Adrenal gland (tissue), 12 donors: ENCODE measurements around the gene PPP2R5E. TPM values are rescaled to one million over a fixed set of nuclear protein-coding genes. Genes with fewer than 3 reads are reported as not detected.

ENCODE experiments used
- DNase-seq, 7 donors: peaks; one replicate each; pipeline ENCODE4 v3.0.0-alpha.2; 2019 to 2020
- H3K27ac ChIP-seq, 5 donors: fragments of 200-600 bp; sonication (generic) in 4 of 5; 1 replicate in 3 of 5; 2 replicates in 2 of 5; pipeline versions ENCODE4 v1.5.1 to v1.8.0; 2016 to 2020; ENCODE audit warnings: mild to moderate bottlenecking in 1 of 5
- H3K27me3 ChIP-seq: fragments of 200-600 bp; 2 replicates; pipeline ENCODE4 v1.8.0; 2021
- H3K36me3 ChIP-seq, 2 donors: fragments of 200-600 bp; replicated peaks in 1 of 2; 1 replicate in 1 of 2; 2 replicates in 1 of 2; pipeline versions ENCODE4 v1.5.1 to v1.8.0; 2018 to 2022
- H3K4me1 ChIP-seq, 2 donors: fragments of 200-600 bp; replicated peaks in 1 of 2; 1 replicate in 1 of 2; 2 replicates in 1 of 2; pipeline versions ENCODE4 v1.5.1 to v1.8.0; 2018 to 2021
- H3K4me3 ChIP-seq, 4 donors: fragments of 200-600 bp; sonication (generic) in 3 of 4; one replicate each; pipeline ENCODE4 v1.5.1; 2016 to 2018
- H3K9me3 ChIP-seq, 3 donors: fragments of 200-600 bp; sonication (generic) in 1 of 3; replicated peaks in 1 of 3; 1 replicate in 2 of 3; 2 replicates in 1 of 3; pipeline versions ENCODE4 v1.5.1 to v1.8.0; 2016 to 2021
- POLR2A ChIP-seq, 2 donors: fragments of 450-650 bp; IDR thresholded peaks; one replicate each; pipeline ENCODE4 v1.6.1; 2017; ENCODE audit warnings: antibody characterized with exemption in 2 of 2, mild to moderate bottlenecking in 2 of 2, moderate library complexity in 1 of 2
- WGBS, 4 donors: extraction: QIAGEN DNeasy Blood & Tissue Kit in 2 of 4; methylation state at CpG; one replicate each; pipeline versions ENCODE4 v1.1.5 to v1.1.7; 2013 to 2017; 5-methylcytosine and 5-hydroxymethylcytosine counted together
- intact Hi-C, 2 donors: fragments of 100-400 bp; cut with DNase I; formaldehyde crosslinking; loops; one replicate each; pipeline versions ENCODE4 v1.14.1 to v1.15.0; 2022 to 2023
- polyA plus RNA-seq, 3 donors: library from polyadenylated mRNA; stranded (reverse); fragments of 200-250 nt in 2 of 3; fragments of 350-450 nt in 1 of 3; fragmentation: Illumina TruSeq in 1 of 3; extraction: RNeasy Lipid Tissue Mini Kit (QIAGEN cat#74804) in 1 of 3; gene quantifications; one replicate each; pipeline ENCODE4 v1.2.3, GENCODE V29; 2013 to 2014
- total RNA-seq, 9 donors: library from RNA; depleted of rRNA in 4 of 9; stranded (reverse); fragments of >200 nt in 4 of 9; fragments of 120-200 nt in 1 of 9; fragmentation: NEBNext Ultra II Directional in 1 of 9; extraction: Animal tissue kit (Norgen Biotek cat#: 25700) in 1 of 9; gene quantifications; one replicate each; pipeline versions ENCODE4 v1.1.0 to v1.2.4, GENCODE V29; 2013 to 2023
- TF ChIP-seq, protein P1 (sequence below), 6 experiments: fragments of 450-650 bp in 4 of 6; fragments of 200-600 bp in 2 of 6; sonication (generic) in 1 of 6; IDR thresholded peaks; 1 replicate in 5 of 6; 2 replicates in 1 of 6; pipeline versions ENCODE4 v1.5.1 to v1.8.0; 2016 to 2021; ENCODE audit warnings: antibody characterized with exemption in 6 of 6, mild to moderate bottlenecking in 2 of 6, moderate library complexity in 1 of 6
- donor health status: healthy with polysubstance abuse.
- donor health status: Bipolar disorder and iron deficiency.
- donor health status: DM: yes; HTN: yes; CAD: no.
- donor health status: DM: no; HTN: no; CAD: no.
- donor health status: DM: no; HTN: no; CAD: no.
- donor health status: DM: yes; HTN: yes; CAD: no.

Gene PPP2R5E
- total and polyA plus RNA-seq, 12 donors, result 5.7 to 46.5 (median 23.9) TPM

DNA sequence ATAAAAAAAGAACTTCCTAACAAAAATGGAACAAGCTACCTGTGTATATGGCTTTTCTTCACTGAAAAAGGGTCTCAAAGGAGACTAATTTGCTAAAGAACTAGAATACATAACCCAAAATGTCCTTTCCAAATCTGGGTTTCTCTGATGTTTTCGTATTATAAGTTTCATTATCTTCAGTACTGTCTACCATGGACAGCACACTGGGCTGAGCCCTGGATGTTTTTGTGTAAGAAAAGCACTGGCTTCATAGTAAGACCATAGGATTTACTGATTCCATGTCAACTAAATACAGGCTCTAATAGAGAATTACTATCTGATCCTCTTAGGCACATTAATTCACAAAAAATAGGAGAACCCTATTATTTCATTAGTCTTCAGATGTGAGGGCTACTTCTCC lies 130.2 kb downstream of the PPP2R5E start:
- WGBS, 4 donors, result 89 to 95% (median 91%) methylated on average over 1 of the region's 1 CpG
- intact Hi-C loops, result no loop called here
- no peak for DNase-seq
- Histone ChIP-seq H3K4me1 (no peaks in the 10 kb centered on the region), H3K9me3 (no peaks in the 10 kb centered on the region), H3K27ac (no peak overlapping the region), H3K4me3 (no peak overlapping the region), H3K27me3 (no peaks in the 10 kb centered on the region), H3K36me3 (no peaks in the 10 kb centered on the region)
- TF ChIP-seq, protein P1, sequence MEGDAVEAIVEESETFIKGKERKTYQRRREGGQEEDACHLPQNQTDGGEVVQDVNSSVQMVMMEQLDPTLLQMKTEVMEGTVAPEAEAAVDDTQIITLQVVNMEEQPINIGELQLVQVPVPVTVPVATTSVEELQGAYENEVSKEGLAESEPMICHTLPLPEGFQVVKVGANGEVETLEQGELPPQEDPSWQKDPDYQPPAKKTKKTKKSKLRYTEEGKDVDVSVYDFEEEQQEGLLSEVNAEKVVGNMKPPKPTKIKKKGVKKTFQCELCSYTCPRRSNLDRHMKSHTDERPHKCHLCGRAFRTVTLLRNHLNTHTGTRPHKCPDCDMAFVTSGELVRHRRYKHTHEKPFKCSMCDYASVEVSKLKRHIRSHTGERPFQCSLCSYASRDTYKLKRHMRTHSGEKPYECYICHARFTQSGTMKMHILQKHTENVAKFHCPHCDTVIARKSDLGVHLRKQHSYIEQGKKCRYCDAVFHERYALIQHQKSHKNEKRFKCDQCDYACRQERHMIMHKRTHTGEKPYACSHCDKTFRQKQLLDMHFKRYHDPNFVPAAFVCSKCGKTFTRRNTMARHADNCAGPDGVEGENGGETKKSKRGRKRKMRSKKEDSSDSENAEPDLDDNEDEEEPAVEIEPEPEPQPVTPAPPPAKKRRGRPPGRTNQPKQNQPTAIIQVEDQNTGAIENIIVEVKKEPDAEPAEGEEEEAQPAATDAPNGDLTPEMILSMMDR (IDR thresholded peaks at IDR 0.05), result no peak
- TF ChIP-seq POLR2A (IDR thresholded peaks at IDR 0.05), result no peak

DNA sequence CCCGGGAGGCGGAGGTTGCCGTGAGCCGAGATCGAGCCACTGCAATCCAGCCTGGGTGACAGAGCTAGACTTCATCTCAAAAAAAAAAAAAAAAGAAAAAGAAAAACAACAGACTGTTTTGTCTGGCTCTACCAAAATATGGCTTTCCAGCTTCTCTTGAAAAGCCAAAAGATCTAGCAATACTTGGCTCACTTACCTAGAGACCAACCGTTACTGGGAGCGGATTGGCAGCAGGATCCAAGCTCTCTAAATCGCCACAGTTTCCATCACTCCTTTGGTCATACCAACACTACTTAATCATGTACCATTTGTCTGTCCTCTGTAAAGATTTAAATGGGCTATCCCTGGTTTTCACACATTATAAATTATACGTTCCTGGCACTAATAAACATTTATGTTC lies 136.8 kb downstream of the PPP2R5E start:
- Histone ChIP-seq H3K27me3 (no peaks in the 10 kb centered on the region), H3K36me3 (no peaks in the 10 kb centered on the region), H3K27ac (no peak overlapping the region), H3K4me3 (no peak overlapping the region), H3K4me1 (peaks cover 0 to 7% of the 10 kb centered on the region in 2 donors), H3K9me3 (no peaks in the 10 kb centered on the region)
- intact Hi-C loops, result no loop called here
- WGBS, 4 donors, result 90 to 97% (median 94%) methylated on average over 9 of the region's 9 CpGs
- TF ChIP-seq POLR2A (IDR thresholded peaks at IDR 0.05), result no peak
- TF ChIP-seq, protein P1 (IDR thresholded peaks at IDR 0.05), result no peak
- DNase-seq, result no peak

DNA sequence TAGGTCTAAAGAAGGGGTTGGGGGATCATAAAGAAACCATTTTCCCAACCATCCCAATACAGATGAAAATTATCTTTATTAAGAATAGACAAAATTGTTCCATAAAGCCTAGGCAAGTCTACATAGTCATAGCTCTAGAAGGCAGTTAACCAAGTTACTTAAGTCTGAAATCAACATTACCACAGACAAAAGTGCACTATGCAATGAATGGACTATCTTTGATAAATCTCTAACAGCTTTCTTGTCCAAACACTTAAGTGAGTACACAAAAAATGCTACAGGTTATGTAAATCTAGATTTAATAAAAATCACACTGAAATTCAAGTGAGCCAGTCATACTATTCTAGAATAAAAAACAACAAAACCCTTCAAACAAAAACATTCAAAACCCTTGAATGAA lies 137.5 kb downstream of the PPP2R5E start:
- no peaks in the 10 kb centered on the region for H3K36me3 ChIP-seq
- TF ChIP-seq, protein P1 (IDR thresholded peaks at IDR 0.05), result no peak
- no peak for TF ChIP-seq POLR2A (IDR thresholded peaks at IDR 0.05)
- no peak for DNase-seq
- H3K4me3 ChIP-seq, result no peak overlapping the region
- intact Hi-C loops, result no loop called here
- no peaks in the 10 kb centered on the region for H3K9me3 ChIP-seq
- peaks cover 0 to 12% of the 10 kb centered on the region in 2 donors for H3K4me1 ChIP-seq
- H3K27me3 ChIP-seq, result no peaks in the 10 kb centered on the region
- no peak overlapping the region for H3K27ac ChIP-seq

DNA sequence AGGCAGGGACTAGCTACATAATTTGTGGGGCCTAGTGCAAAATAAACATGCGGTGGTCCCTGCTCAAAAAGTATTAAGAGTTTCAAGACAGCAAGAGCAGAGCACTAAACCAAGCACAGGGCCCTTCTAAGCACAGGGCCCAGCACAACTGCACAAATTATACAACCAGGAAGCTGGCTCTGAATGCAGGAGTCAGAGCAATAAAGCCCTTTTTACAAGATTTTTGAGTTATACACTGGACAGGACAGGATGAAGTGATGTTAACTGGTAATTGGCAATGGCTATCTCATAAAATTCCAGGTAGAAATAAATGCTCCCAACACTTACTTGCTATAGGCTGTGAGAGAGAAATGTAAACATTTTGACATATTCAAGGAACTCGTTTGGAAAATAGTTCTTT lies 138.3 kb downstream of the PPP2R5E start:
- TF ChIP-seq POLR2A (IDR thresholded peaks at IDR 0.05), result no peak
- 75 to 82% (median 77%) methylated on average over 2 of the region's 2 CpGs for WGBS, 4 donors
- Histone ChIP-seq H3K27ac (no peak overlapping the region), H3K9me3 (no peaks in the 10 kb centered on the region), H3K4me1 (peaks cover 0 to 12% of the 10 kb centered on the region in 2 donors), H3K27me3 (no peaks in the 10 kb centered on the region), H3K36me3 (no peaks in the 10 kb centered on the region), H3K4me3 (no peak overlapping the region)
- intact Hi-C loops, result no loop called here
- no peak for DNase-seq

DNA sequence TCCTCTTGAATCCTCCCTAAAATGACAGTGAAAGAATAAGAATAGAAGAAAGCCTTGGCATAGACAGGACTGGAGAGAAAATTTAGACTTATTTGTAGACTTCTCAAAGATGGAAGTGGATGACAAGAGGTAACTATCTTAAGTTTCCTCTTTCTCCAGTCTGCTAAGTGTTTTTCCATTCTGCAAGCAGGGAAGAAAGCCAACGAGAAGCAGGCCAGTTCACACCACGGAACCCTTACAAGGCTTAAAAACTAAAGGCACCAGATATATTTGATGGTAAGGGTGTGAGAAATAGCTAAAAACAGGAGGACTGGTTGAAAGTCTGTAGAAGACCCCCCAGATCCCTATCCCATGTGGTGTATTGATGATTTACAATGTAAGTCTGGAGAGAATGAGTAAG lies 141.5 kb downstream of the PPP2R5E start:
- H3K4me3 ChIP-seq, result no peak overlapping the region
- no peaks in the 10 kb centered on the region for H3K9me3 ChIP-seq
- intact Hi-C loops, result no loop called here
- no peaks in the 10 kb centered on the region for H3K27me3 ChIP-seq
- H3K27ac ChIP-seq, result no peak overlapping the region
- peaks cover 0 to 12% of the 10 kb centered on the region in 2 donors for H3K4me1 ChIP-seq
- 81 to 94% (median 87%) methylated on average over 2 of the region's 2 CpGs for WGBS, 4 donors
- no peak for DNase-seq
- no peak for TF ChIP-seq POLR2A (IDR thresholded peaks at IDR 0.05)
- TF ChIP-seq, protein P1 (IDR thresholded peaks at IDR 0.05), result no peak
- H3K36me3 ChIP-seq, result no peaks in the 10 kb centered on the region
